Skin of body (tissue), 2 donors: ENCODE data around the gene TSPAN3. TPM values are rescaled to one million over a fixed set of nuclear protein-coding genes. Genes with fewer than 3 reads are reported as not detected.

Experiments used
- DNase-seq: peaks from one replicate; lab custom pipeline; 2025; lab: John Stamatoyannopoulos, UW
- total RNA-seq: library from RNA; depleted of rRNA; stranded (reverse); fragments of >200 nt; gene quantifications from one replicate; pipeline ENCODE4 v1.2.3, GENCODE V29; 2014

Gene TSPAN3
- total RNA-seq, 1 donor from 2014 or later: 123 TPM

GRCh38 chr15:77033729-77034671 is 36.9 kb downstream of the TSPAN3 start:
- no peak for DNase-seq

GRCh38 chr15:77033417-77033728 is 37.5 kb downstream of the TSPAN3 start:
- DNase-seq: no peak

- no peak for DNase-seq
Measured at GRCh38 chr15:77032647-77033416, 38.1 kb downstream of the TSPAN3 start.

GRCh38 chr15:77032052-77032646 is 38.8 kb downstream of the TSPAN3 start:
- DNase-seq: no peak

- no peak for DNase-seq
Measured at GRCh38 chr15:77031376-77032050, 39.4 kb downstream of the TSPAN3 start.

- no peak for DNase-seq
Measured at GRCh38 chr15:77030928-77031375, 40.0 kb downstream of the TSPAN3 start.

- no peak for DNase-seq
Measured at GRCh38 chr15:77030048-77030927, 40.6 kb downstream of the TSPAN3 start.

GRCh38 chr15:77029166-77030047 is 41.5 kb downstream of the TSPAN3 start:
- DNase-seq: no peak

GRCh38 chr15:77028451-77029165 is 42.3 kb downstream of the TSPAN3 start:
- DNase-seq: no peak

GRCh38 chr15:77027697-77028450 is 43.0 kb downstream of the TSPAN3 start:
- no peak for DNase-seq

- no peak for DNase-seq
Measured at GRCh38 chr15:77027111-77027696, 43.7 kb downstream of the TSPAN3 start.

- no peak for DNase-seq
Measured at GRCh38 chr15:77026501-77027110, 44.3 kb downstream of the TSPAN3 start.

GRCh38 chr15:77025941-77026411 is 44.9 kb downstream of the TSPAN3 start:
- no peak for DNase-seq

- no peak for DNase-seq
Measured at GRCh38 chr15:77025083-77025901, 45.6 kb downstream of the TSPAN3 start.

GRCh38 chr15:77024273-77025082 is 46.4 kb downstream of the TSPAN3 start:
- DNase-seq: no peak
